Fibroblast of the aortic adventitia (primary cell): ENCODE results near the gene TCF12. TPM values are rescaled to one million over a fixed set of nuclear protein-coding genes. Genes with fewer than 3 reads are reported as not detected.

ENCODE experiments used
- DNase-seq: peaks from one replicate; pipeline ENCODE4 v3.0.0-alpha.2; 2010; ENCODE audit warnings: low read depth
- H3K4me3 ChIP-seq: 2 replicates; pipeline ENCODE4 v1.5.1; 2011; ENCODE audit warnings: low read depth, mild to moderate bottlenecking, control low read depth, low read length, moderate library complexity
- CTCF ChIP-seq: IDR thresholded peaks from 2 replicates; pipeline ENCODE4 v1.5.1; 2011; ENCODE audit warnings: mild to moderate bottlenecking, low read length, control low read depth, inconsistent platforms; ENCODE audit not compliant: insufficient read depth
- small RNA-seq: library from RNA; depleted of rRNA; stranded (forward); fragments of <200 nt; gene quantifications from one replicate; pipeline ENCODE3, GENCODE V24; 2012
- total RNA-seq: library from RNA; depleted of rRNA; stranded (reverse); fragments of >200 nt; gene quantifications from 2 replicates; pipeline ENCODE4 v1.2.3, GENCODE V29; 2012; ENCODE audit warnings: low replicate concordance

TCF12 gene
- total RNA-seq, 1 donor = 89.2 TPM

GRCh38 chr15:57334257-57334656 is 415.8 kb downstream of the TCF12 start:
- no peak for TF ChIP-seq CTCF
- peak; percentile 28 for DNase-seq
- no peak overlapping the region for H3K4me3 ChIP-seq

GRCh38 chr15:57335293-57335715 is 416.9 kb downstream of the TCF12 start:
- H3K4me3 ChIP-seq = no peak overlapping the region
- TF ChIP-seq CTCF = no peak
- DNase-seq = no peak

- no peak for DNase-seq
- no peak overlapping the region for H3K4me3 ChIP-seq
- no peak for TF ChIP-seq CTCF
Measured at GRCh38 chr15:57335719-57336118, 417.3 kb downstream of the TCF12 start.

GRCh38 chr15:57337868-57338411 is 419.5 kb downstream of the TCF12 start:
- peak; percentile 52 for DNase-seq
- TF ChIP-seq CTCF = peak; percentile 12
- no peak overlapping the region for H3K4me3 ChIP-seq

GRCh38 chr15:57339321-57339720 is 420.9 kb downstream of the TCF12 start:
- no peak for DNase-seq
- no peak overlapping the region for H3K4me3 ChIP-seq
- no peak for TF ChIP-seq CTCF

Small RNAs within 50 kb of the gene (small RNA-seq; reads per million reads assigned to genes)
- not detected for gene RF01210

Other genes with a start within 250 kb of the TCF12 start
- 30.9 and 55.3 TPM in 2 replicates for gene ZNF280D, start 185.1 kb upstream of the TCF12 start, total RNA-seq